Astrocyte of the hippocampus (primary cell): ENCODE measurements around the gene PTPRN2.

Source experiments
- DNase-seq: peaks from one replicate; pipeline ENCODE4 v3.0.0; 2011; ENCODE audit warnings: low read depth, low spot score

PTPRN2 gene

GRCh38 chr7:158033196-158033595 is 554.4 kb downstream of the PTPRN2 start:
- no peak for DNase-seq

- DNase-seq, result no peak
Measured at GRCh38 chr7:158032561-158033115, 555.0 kb downstream of the PTPRN2 start.

GRCh38 chr7:158031867-158032308 is 555.7 kb downstream of the PTPRN2 start:
- DNase-seq, result no peak

GRCh38 chr7:158030566-158030965 is 557.1 kb downstream of the PTPRN2 start:
- no peak for DNase-seq

GRCh38 chr7:158030071-158030470 is 557.6 kb downstream of the PTPRN2 start:
- no peak for DNase-seq

- no peak for DNase-seq
Measured at GRCh38 chr7:158029509-158029908, 558.1 kb downstream of the PTPRN2 start.

- no peak for DNase-seq
Measured at GRCh38 chr7:158028971-158029370, 558.7 kb downstream of the PTPRN2 start.

- DNase-seq, result no peak
Measured at GRCh38 chr7:158028290-158028941, 559.2 kb downstream of the PTPRN2 start.

GRCh38 chr7:158027646-158028045 is 560.0 kb downstream of the PTPRN2 start:
- DNase-seq, result no peak

GRCh38 chr7:158026636-158027265 is 560.9 kb downstream of the PTPRN2 start:
- no peak for DNase-seq

- DNase-seq, result no peak
Measured at GRCh38 chr7:158025686-158026600, 561.7 kb downstream of the PTPRN2 start.

- no peak for DNase-seq
Measured at GRCh38 chr7:158024881-158025280, 562.7 kb downstream of the PTPRN2 start.

GRCh38 chr7:158024351-158024715 is 563.3 kb downstream of the PTPRN2 start:
- DNase-seq, result no peak

GRCh38 chr7:158023681-158024350 is 563.8 kb downstream of the PTPRN2 start:
- no peak for DNase-seq

- no peak for DNase-seq
Measured at GRCh38 chr7:158023157-158023556, 564.5 kb downstream of the PTPRN2 start.

- DNase-seq, result no peak
Measured at GRCh38 chr7:158022601-158023000, 565.0 kb downstream of the PTPRN2 start.

GRCh38 chr7:158021836-158022235 is 565.8 kb downstream of the PTPRN2 start:
- no peak for DNase-seq

- no peak for DNase-seq
Measured at GRCh38 chr7:158020706-158021095, 566.9 kb downstream of the PTPRN2 start.

GRCh38 chr7:158019726-158020705 is 567.6 kb downstream of the PTPRN2 start:
- no peak for DNase-seq

- DNase-seq, result no peak
Measured at GRCh38 chr7:158018971-158019645, 568.5 kb downstream of the PTPRN2 start.
